ENCODE measurements around the gene FAM8A1.

- TF ChIP-seq, protein P1, sequence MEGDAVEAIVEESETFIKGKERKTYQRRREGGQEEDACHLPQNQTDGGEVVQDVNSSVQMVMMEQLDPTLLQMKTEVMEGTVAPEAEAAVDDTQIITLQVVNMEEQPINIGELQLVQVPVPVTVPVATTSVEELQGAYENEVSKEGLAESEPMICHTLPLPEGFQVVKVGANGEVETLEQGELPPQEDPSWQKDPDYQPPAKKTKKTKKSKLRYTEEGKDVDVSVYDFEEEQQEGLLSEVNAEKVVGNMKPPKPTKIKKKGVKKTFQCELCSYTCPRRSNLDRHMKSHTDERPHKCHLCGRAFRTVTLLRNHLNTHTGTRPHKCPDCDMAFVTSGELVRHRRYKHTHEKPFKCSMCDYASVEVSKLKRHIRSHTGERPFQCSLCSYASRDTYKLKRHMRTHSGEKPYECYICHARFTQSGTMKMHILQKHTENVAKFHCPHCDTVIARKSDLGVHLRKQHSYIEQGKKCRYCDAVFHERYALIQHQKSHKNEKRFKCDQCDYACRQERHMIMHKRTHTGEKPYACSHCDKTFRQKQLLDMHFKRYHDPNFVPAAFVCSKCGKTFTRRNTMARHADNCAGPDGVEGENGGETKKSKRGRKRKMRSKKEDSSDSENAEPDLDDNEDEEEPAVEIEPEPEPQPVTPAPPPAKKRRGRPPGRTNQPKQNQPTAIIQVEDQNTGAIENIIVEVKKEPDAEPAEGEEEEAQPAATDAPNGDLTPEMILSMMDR (IDR thresholded peaks at IDR 0.05; ENCODE audit: low read length): no peak
- no peak for TF ChIP-seq EZH2 (optimal IDR thresholded peaks at IDR 0.05; ENCODE audit: low read depth, low read length)
Observed at GRCh38 chr6:17580518-17581048, 19.5 kb upstream of the FAM8A1 start.
